Kidney (tissue), 14 donors: ENCODE measurements around the gene B4GAT1. TPM values are rescaled to one million over a fixed set of nuclear protein-coding genes. Genes with fewer than 3 reads are reported as not detected.

Source experiments
- DNase-seq, 5 donors: peaks; one replicate each; pipeline ENCODE4 v3.0.0-alpha.2; 2013 to 2020
- FAIRE-seq: peaks from 2 replicates; lab custom pipeline; 2012; peaks lifted over from hg19 to GRCh38; lab: Jason Lieb, UNC
- H3K27ac ChIP-seq, 2 donors: one replicate each; pipeline ENCODE4 v1.7.0; 2013; ENCODE audit warnings: low read depth in 2 of 2, low read length in 2 of 2, inconsistent platforms in 1 of 2
- H3K27me3 ChIP-seq: one replicate; pipeline ENCODE4 v1.7.1; 2013; ENCODE audit warnings: low read length, inconsistent platforms; ENCODE audit not compliant: control insufficient read depth, insufficient read depth
- H3K36me3 ChIP-seq, 3 donors: one replicate each; pipeline versions ENCODE4 v1.7.0 to v1.7.1; 2013; ENCODE audit warnings: low read length in 3 of 3, control low read depth in 1 of 3, inconsistent platforms in 1 of 3; ENCODE audit not compliant: insufficient read depth in 3 of 3, control insufficient read depth in 2 of 3
- H3K4me1 ChIP-seq, 3 donors: one replicate each; pipeline versions ENCODE4 v1.7.0 to v1.7.1; 2013; ENCODE audit warnings: low read length in 3 of 3, inconsistent platforms in 1 of 3, low read depth in 1 of 3; ENCODE audit not compliant: control insufficient read depth in 2 of 3, insufficient read depth in 2 of 3
- H3K4me3 ChIP-seq, 3 donors: one replicate each; pipeline versions ENCODE4 v1.7.0 to v1.8.1; 2013; ENCODE audit warnings: low read length in 3 of 3, control low read depth in 1 of 3, inconsistent platforms in 1 of 3
- H3K9ac ChIP-seq, 3 donors: one replicate each; pipeline versions ENCODE4 v1.7.0 to v1.7.1; 2013; ENCODE audit warnings: low read length in 3 of 3, control low read depth in 1 of 3, inconsistent platforms in 1 of 3
- H3K9me3 ChIP-seq, 3 donors: one replicate each; pipeline versions ENCODE4 v1.7.0 to v1.7.1; 2013; ENCODE audit warnings: low read length in 3 of 3, control low read depth in 1 of 3, inconsistent platforms in 1 of 3; ENCODE audit not compliant: control insufficient read depth in 2 of 3, insufficient read depth in 1 of 3
- CTCF ChIP-seq: IDR thresholded peaks from 3 replicates; pipeline ENCODE4 v1.5.1; 2012; ENCODE audit warnings: mild to moderate bottlenecking, moderate library complexity, borderline replicate concordance; ENCODE audit not compliant: insufficient read depth; ENCODE audit errors: extremely low read depth
- intact Hi-C: fragments of 100-400 bp; cut with DNase I; formaldehyde crosslinking; loops from one replicate; pipeline ENCODE4 v1.11.1; 2022
- polyA plus RNA-seq: library from polyadenylated mRNA; stranded (reverse); fragments of 350-450 nt; fragmentation: Illumina TruSeq; extraction: RNeasy Lipid Tissue Mini Kit (QIAGEN cat#74804); gene quantifications from one replicate; pipeline ENCODE4 v1.2.3, GENCODE V29; 2014; ENCODE audit warnings: low read depth, low replicate concordance; ENCODE audit not compliant: insufficient read depth
- total RNA-seq: library from RNA; stranded (reverse); fragmentation: NEBNext Ultra II Directional; extraction: Animal tissue kit (Norgen Biotek cat#: 25700); gene quantifications from one replicate; pipeline ENCODE4 v1.2.1, GENCODE V29; 2021
- donor health status: control.
- donor health status: control.
- donor health status: control.
- donor health status: control.
- donor health status: control.
- donor health status: DM: yes; HTN: yes; CAD: no.
- donor health status: Normal renal cell carcinoma (clear cell type).

The B4GAT1 gene
- total and polyA plus RNA-seq, 2 donors from 2014 or later = 21.7 to 59.9 TPM

GRCh38 chr11:66337103-66337899 is 10.1 kb downstream of the B4GAT1 start:
- no peaks in the 10 kb centered on the region for H3K9me3 ChIP-seq
- no peak for TF ChIP-seq CTCF
- H3K27ac ChIP-seq = no peak overlapping the region
- DNase-seq (peak in 2 of 5 donors; percentile 40 to 72), FAIRE-seq (no peak)
- no peak overlapping the region for H3K4me3 ChIP-seq
- H3K4me1 ChIP-seq = peaks cover 0 to 8% (median 2%) of the 10 kb centered on the region in 3 donors
- intact Hi-C loops = no loop called here
- H3K36me3 ChIP-seq = peaks cover 0 to 22% (median 20%) of the 10 kb centered on the region in 3 donors
- no peaks in the 10 kb centered on the region for H3K27me3 ChIP-seq
- no peak overlapping the region for H3K9ac ChIP-seq

GRCh38 chr11:66336234-66337102 is 11.0 kb downstream of the B4GAT1 start, which contains the start of gene RIN1:
Gene RIN1, minus strand, starts transcription at chr11:66336434. Its CDS starts 32 bp downstream, at chr11:66336402.
- peak; percentile 45 to 91 (median 69) for DNase-seq
- intact Hi-C loops = no loop called here
- TF ChIP-seq CTCF = peak; percentile 4
- Histone ChIP-seq H3K4me3 (peak within 1 kb of the TSS; percentile 30 to 61 (median 48)), H3K9ac (peak within 1 kb of the TSS in 2 of 3 donors; percentile 39 to 58), H3K9me3 (no peaks in the 10 kb centered on the region), H3K4me1 (peaks cover 0 to 8% (median 2%) of the 10 kb centered on the region in 3 donors), H3K27ac (peak within 1 kb of the TSS in 1 of 2 donors; percentile 80), H3K36me3 (peaks cover 0 to 16% (median 15%) of the 10 kb centered on the region in 3 donors), H3K27me3 (no peaks in the 10 kb centered on the region)
- FAIRE-seq = no peak

- DNase-seq (peak in 3 of 5 donors; percentile 40 to 82 (median 66)), FAIRE-seq (no peak)
- intact Hi-C loops = no loop called here
- Histone ChIP-seq H3K36me3 (peaks cover 0 to 9% (median 8%) of the 10 kb centered on the region in 3 donors), H3K4me1 (peaks cover 0 to 8% (median 2%) of the 10 kb centered on the region in 3 donors), H3K9me3 (no peaks in the 10 kb centered on the region), H3K4me3 (peak overlapping the region; percentile 30 to 61 (median 48)), H3K27me3 (no peaks in the 10 kb centered on the region), H3K9ac (peak overlapping the region in 2 of 3 donors; percentile 39 to 58), H3K27ac (peak overlapping the region in 1 of 2 donors; percentile 80)
- no peak for TF ChIP-seq CTCF
Observed at GRCh38 chr11:66335531-66336233, 11.7 kb downstream of the B4GAT1 start.
